GM12872 (cell line): ENCODE measurements around the gene SYNGR4.

ENCODE experiments used
- TF ChIP-seq, protein P1 (sequence below): IDR thresholded peaks from 3 replicates; pipeline ENCODE4 v1.5.1; 2011; ENCODE audit warnings: low read depth, mild to moderate bottlenecking, low read length, moderate library complexity; ENCODE audit not compliant: insufficient read depth

Gene SYNGR4

GRCh38 chr19:48392860-48393558 is 28.8 kb downstream of the SYNGR4 start:
- TF ChIP-seq, protein P1, sequence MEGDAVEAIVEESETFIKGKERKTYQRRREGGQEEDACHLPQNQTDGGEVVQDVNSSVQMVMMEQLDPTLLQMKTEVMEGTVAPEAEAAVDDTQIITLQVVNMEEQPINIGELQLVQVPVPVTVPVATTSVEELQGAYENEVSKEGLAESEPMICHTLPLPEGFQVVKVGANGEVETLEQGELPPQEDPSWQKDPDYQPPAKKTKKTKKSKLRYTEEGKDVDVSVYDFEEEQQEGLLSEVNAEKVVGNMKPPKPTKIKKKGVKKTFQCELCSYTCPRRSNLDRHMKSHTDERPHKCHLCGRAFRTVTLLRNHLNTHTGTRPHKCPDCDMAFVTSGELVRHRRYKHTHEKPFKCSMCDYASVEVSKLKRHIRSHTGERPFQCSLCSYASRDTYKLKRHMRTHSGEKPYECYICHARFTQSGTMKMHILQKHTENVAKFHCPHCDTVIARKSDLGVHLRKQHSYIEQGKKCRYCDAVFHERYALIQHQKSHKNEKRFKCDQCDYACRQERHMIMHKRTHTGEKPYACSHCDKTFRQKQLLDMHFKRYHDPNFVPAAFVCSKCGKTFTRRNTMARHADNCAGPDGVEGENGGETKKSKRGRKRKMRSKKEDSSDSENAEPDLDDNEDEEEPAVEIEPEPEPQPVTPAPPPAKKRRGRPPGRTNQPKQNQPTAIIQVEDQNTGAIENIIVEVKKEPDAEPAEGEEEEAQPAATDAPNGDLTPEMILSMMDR = no peak

DNA sequence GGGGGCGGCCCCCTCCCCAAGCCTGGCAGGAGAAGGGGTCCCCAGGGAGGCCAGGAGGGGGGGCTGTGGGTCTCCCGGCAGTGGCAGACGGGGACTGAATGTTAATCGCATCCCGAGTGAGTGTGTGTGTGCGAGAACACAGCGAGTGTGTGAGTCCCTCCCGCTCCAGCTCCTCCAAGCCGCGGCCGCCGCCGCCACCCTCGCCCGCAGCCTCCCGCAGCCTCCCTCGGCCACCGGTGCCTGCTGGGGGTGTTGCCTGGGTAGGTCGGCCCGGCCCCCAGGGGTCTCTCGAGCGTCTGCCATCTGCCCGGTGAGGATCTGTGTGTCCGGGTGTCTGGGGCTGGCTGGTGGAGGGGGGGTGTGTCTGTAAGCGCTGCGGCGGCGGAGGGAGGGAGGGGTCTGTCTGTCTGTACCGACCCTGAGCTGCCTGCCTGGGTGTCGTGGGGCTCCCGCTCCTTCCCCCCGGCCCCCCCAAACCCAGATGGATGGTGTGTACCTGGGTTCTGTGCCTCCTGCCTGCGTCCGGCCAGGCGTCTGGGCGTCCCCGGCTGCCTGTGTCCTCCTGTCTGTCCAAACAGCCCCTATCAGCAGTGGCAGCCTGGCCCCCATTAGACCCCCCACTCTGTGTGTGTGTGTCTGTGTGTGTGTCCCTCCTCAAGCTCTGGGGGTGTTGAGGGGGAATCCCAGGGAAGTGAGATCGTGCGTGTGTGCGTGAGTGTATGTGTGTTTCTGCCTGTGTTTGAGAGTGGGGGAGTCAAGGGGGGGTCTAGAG is 29.6 kb downstream of the SYNGR4 start, which contains the start of gene GRIN2D:
Gene GRIN2D, plus strand, starts transcription at position 110 of the 772 bp plus-strand sequence. CDS start 4,725 bp downstream, outside the sequence.
- TF ChIP-seq, protein P1 = no peak

DNA sequence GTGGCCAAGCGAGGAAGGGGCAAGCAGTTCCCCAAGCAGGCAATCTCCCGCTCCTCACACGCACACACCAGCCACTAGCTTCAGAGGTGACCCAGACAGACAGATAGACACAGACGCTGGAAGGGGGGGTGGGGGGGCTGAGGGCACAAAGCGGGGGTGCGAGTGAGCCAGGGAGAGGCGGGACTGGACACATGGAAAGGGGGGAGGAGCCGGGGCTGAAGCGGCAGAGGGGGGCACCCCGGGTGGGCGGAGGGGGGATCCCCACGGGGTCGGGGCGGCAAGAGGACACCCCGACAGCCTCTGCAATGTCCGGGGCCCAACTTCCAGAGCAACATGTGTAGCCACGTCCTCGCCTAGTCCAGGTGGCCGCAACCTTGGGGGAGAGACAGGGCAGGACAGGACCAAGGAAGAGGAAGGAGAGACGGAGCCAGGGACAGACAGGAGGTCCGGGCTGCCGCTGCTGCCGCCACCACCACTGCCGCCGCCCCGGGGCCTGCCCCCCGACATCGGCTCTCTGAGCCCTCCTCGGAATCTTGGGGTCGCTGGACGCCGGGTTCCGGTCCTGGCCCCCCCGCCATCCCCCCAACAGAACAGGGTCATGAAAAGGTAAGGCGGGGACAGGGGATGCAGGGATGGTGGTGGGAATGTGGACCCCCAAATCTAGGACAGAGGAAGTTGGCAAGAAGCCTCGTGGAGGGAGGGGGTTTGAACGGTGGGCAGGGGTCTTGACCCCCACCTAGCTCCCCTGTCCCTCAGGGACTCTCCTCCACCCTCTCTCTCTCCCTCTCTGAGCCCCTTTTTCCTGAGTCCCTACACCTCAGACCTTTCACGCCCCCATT is 30.4 kb downstream of the SYNGR4 start:
- TF ChIP-seq, protein P1 = no peak

DNA sequence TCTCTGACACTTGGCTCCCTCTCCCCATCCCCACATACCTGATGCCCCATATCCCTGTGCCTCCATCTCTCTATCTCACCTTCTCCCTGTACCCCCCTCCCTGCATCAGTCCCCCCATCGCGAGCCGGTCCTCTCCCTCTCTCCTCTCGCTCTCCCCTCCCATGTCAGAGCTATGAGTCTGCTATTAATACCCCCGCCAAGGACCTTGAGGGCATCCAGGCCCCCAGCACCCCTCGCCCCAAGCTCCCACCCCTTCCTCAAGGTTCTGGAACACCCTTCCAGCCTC is 30.9 kb downstream of the SYNGR4 start:
- TF ChIP-seq, protein P1 = no peak

DNA sequence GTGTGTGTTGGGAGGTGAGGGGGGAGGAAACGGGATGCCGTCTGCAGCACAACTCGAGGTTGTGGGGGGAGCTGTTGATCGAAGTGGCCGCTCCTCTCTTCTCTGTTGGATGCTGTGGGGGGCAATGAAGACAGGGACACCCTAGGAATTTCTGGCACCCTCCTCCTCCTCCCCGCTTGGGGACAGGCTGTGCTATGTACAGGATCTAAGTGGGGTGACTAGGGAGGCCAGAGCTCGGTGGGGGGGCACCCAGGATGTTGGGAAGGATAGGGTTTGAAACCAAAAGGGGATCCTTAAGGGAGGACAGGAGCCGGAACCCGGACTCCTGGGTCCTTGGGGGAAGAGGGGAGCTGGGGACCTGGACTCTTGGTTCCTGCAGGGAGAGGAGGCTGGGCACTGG is 31.3 kb downstream of the SYNGR4 start:
- TF ChIP-seq, protein P1 = no peak

DNA sequence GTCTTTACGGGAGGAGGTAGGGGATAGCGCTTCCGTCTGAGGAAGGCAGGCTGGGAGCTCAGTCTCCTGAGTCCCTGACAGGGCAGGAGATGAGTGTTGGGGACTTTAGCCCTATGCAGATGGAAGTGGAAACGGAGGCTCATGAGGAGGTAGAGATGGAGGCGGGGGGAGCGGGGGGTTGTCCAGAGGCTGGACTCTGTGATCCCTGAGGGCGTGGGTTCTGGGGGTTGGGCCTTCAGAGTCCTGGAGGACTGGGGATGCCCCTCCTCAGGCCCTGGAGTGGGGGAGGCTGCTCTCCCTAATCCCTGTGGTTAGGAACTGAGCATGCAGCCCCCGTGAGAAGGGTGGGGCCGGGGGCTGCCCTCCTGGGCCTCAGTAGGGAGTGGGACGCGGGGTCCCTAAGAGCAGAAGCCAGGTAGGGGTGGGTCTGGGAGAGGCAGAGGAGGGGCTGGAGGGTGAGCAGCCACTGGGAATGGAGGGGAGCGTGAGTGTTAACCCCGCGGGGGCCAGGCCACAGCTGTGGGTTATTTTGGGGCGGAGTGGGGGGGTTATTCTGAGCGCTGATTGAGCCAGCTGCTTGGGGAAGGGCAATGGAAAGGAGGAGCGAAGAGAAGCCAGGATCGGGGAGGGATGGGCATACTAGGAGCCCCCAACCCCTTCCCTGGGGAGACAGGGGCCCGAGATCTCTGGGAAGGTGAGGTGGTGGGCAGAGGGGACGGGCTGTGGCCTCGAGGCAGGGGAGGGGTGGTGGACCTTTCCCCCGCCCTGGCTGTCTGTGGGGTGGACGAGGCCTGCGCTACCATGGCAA is 32.1 kb downstream of the SYNGR4 start:
- TF ChIP-seq, protein P1 = no peak
